Prostate gland (tissue), 2 donors: ENCODE results near the gene PROSER1.

ENCODE experiments used
- CTCF ChIP-seq, 4 experiments: fragments of 200-600 bp in 2 of 4; fragments of 450-650 bp in 2 of 4; sonication (generic) in 2 of 4; IDR thresholded peaks; 1 replicate in 3 of 4; 2 replicates in 1 of 4; pipeline ENCODE4 v1.5.1; 2016 to 2019; ENCODE audit warnings: antibody characterized with exemption in 4 of 4, mild to moderate bottlenecking in 2 of 4, moderate library complexity in 2 of 4
- POLR2A ChIP-seq: fragments of 450-650 bp; IDR thresholded peaks from one replicate; pipeline ENCODE4 v1.6.1; 2016; ENCODE audit warnings: antibody characterized with exemption, mild to moderate bottlenecking

- no peak for TF ChIP-seq CTCF (IDR thresholded peaks at IDR 0.05)
- no peak for TF ChIP-seq POLR2A
Observed at GRCh38 chr13:39012608-39013007, 25.3 kb downstream of the PROSER1 start.
